GM19238 (cell line): Measurements from ENCODE around the gene SLC24A3.

Experiments used
- DNase-seq: peaks from one replicate; pipeline ENCODE4 v3.0.0; 2011; ENCODE audit warnings: low spot score; ENCODE audit not compliant: insufficient read length

Gene SLC24A3

DNA sequence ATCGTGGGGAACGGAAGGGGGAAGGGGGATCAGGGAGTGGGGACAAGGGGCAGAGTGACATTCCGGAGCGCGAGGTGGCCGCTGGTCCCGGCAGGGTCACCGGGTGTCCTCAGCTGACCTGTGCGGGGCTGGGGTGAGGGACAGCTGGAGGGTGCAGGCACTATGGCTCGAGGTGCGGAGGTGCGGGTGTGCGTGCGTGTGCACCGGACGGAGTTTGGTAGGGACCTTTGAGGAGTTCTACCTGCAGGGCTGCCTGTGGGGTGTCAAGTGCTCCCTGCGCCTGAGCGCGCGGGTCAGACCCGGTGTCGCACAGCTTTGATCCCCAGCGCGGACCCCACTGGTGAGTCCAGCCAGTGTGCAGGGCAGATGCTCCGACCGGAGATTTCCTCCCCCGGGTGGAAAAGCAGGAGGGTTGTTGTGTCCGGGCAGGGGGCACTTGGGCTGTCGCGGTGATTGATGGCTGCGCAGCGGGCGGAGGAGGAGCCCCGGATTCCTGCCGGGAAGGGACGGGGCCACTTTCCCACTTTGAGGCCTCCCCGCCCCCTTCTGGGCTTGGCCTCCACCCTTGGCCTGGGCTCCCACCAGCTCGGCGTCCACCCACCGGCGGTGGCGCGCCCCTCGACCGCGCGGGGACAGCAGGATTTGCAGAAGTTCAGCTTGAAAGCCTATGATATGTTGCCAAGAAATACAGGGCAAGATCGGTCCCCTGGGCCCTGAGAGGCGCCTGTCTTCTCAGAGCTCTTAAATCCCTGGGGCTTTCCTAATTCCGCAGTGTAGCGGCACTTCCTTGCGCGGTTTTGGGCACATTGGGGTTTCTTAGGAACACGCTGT, 546.3 kb downstream of the SLC24A3 start:
- DNase-seq: no peak

DNA sequence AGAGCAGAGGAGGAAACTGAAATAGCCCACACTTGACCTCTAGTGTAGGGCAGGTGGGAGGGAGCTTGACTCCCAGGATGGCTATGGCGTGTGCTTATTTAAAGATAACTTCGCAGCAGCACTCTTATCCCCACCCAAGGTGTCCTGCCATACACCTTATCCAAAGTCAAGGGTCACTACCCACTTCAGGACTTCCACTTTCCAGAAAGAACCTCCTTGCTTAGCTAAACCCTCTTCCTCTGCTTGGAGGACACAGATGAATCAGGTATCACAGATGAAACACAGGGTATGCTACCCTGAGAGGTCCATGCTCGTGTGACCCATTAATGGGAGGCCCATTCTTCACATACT, 547.9 kb downstream of the SLC24A3 start:
- no peak for DNase-seq

DNA sequence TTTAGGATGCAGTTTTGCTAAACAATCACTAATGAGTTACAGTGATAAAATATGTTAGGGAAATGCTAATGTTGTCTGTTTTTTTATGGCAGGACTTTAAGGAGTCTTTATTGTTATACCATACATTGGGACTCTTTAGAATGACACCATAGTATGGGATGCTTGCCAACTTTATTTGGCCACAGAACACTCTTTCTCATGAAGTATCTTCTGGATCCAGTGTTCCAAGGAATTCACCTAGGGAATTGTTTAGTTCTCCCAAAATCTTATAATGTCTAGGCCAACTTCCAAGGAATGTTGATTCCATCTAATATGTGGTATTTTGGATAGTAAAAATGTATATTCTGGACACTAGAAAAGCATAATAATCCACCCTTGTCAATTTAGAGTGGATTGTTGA, 548.9 kb downstream of the SLC24A3 start:
- DNase-seq: no peak

DNA sequence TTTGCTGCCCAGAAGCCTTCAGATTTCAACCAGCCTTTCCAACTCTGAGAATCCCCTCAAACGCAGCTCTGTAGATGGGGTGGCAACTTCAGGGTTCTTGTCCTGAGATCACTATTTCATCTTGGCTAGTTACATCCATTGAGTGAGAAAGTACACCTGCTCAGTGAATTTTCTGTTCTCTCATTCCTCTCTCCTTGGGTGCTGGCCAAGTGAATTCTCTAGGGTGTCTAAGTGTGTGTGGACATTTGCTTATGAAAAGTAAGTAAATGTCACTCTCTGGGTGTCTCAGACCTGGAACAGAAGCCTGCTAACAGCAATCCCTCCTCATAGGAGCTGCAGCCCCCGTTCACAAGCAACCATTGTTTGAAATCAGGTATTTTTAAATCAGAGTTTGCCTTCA, 549.4 kb downstream of the SLC24A3 start:
- no peak for DNase-seq

DNA sequence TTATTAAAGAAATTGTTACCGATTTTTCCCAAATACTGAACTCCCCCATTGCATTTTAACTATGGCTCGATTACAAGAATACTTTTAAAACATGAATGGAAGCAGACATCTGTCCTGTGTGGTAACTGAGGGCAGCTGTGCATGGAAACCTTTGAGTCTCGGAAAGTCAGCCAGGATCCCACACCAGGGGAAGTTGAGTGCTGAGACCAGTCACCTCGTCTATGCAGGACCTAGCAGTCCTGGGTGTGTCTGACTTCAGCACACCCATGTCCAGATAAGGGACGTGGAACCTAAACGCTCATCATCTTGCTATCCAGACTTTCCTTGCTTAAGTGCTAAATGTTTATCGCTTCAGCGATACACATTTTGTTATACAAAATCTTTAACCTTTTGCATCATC, 551.8 kb downstream of the SLC24A3 start:
- DNase-seq: no peak

DNA sequence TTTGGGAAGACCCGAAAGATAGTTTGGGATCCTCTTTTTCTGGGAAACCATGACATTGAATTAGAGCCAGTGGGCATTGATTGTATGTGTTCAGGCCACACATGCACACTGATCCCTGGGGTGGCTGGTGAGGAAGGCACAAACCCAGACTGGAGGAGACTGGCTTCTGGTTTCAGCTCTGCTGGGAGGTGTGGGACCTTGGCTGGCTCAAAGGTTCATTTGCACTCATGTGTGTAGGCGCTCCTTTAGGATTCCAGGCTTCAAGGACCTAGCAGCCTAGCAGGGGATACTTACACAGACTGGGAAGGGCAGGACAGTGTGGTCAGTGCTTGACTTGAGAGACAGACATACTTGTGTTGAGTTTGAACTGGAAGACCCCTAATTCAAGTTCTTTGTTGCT, 552.8 kb downstream of the SLC24A3 start:
- no peak for DNase-seq

DNA sequence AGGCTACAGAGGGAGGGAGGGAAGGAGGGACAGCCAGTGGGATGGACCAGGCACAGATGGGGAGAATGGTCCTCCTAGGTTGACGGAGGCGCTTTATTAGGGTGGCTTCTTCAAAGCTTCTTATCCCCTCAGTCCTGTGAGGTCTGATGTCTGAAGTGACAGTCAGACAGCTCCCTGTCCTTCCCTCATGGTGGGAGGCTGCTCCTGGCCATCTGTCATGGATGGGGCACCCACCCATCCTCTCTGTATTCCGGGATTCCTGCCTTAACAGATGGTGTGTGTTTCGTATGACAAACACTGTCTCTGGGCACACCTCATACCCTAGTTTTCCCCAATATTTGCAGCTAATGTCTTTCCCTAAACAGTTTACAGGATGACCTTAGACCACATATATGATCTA, 553.5 kb downstream of the SLC24A3 start:
- no peak for DNase-seq

DNA sequence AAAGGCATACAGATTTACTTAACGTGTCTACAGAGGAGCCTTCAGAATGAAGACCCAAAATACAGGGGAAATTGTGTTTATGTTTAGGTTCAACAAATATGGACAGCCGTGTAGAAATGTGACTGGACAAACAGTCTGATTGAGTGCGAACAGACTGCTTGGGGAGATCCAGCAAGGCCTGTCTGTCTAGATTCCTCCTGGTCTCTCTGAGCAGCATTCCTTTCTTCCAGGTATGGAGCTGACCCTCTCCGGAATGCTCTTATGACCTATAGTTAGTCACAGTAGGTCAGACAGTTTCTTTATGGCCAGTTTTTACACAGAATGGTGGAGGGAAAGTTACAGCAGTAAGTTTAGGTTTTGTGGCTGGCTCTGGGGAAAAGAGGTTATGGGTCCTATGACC, 554.6 kb downstream of the SLC24A3 start:
- DNase-seq: no peak

DNA sequence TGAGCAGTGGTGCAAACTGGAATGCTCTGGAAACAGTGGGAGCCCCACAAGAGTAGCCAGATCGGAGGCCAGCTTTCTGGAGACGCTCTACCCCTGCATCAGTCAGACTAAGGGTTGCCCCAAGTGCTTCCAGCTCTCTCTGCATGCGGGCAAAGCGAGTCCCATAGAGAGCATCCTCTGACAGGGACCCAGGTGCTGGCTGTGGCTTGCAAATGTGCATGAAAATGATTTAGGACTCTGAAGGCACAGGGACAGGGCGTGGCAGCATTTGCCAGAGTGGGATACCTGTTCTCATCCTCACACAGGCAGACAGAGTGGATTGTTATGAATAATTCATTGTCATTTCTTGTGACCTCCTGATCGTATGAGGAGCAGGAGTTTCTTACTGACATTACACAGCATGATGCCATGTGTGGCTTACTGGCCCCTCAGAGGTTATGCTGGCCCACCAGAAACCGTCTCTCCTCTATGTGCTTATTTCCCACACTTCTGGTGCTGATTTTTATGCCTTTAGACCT, 555.9 kb downstream of the SLC24A3 start:
- no peak for DNase-seq

DNA sequence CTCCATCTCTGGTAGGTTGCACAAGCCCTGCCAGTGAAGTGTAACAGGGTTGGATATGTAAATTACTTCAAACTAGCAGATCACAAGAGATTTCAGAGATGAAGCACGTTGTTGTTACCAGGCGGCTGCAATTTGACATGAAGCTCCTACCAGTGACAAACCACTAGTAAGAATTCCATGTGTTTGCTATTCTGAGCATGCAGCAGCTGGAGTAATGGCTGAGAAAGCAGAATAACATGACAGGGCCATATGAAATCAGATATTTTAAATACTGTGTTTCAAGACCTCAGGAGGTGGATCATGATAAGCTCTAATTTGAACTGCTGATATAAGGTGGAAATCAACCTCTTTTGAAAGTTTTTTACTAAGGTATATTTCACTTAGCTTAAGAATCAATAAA, 557.1 kb downstream of the SLC24A3 start:
- DNase-seq: no peak

DNA sequence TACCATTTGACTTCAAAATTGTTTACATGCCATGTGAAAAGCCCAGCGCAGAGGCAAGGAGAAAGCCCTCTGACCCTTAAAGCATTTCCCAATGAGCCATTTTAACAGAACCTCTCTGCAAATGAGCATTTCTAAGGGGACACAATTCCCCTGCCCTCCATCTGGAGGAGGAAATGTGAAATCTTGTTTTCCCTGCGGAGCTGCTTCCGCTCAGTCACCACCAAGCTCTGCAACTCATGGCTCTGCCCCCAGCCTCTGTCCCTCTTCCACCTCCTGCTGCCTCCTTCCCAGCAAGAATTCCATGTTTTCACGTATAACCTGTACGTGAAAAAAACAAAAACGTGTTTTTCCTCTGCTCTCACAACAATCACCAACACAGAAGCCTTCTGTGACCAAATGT, 557.9 kb downstream of the SLC24A3 start:
- no peak for DNase-seq

DNA sequence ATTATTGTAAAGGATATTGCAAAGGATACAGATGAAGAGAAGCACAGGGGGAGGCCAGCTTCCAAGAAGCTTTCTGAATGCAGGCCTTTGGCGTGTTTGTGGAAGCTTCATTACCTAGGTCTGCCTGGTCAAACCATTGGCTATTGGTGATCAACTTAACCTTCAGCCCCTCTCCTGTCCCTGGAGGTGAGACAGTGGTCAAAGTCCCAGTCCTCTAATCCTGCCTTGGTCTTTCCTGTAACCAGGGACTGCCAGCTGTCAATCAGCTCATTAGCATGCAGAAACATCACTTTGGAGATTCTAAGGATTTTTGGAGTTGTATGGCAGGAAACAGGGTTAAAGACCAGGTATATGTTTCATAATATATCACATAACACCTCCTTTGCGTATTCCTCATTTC, 558.6 kb downstream of the SLC24A3 start:
- DNase-seq: no peak
